ENCODE measurements around the gene RFX1. TPM values are rescaled to one million over a fixed set of nuclear protein-coding genes. Genes with fewer than 3 reads are reported as not detected.
A peak's percentile ranks its signal among the peaks of the same experiment; 100 is the strongest.

Gene RFX1
- total RNA-seq, 1 donor from 2014 or later = 3.3 TPM

GRCh38 chr19:14002571-14003250 lies 3.4 kb downstream of the RFX1 start:
- peaks cover 16 to 23% of the 10 kb centered on the region in 2 donors for H3K4me1 ChIP-seq
- H3K27ac ChIP-seq = peak overlapping the region; percentile 100
- no peak for DNase-seq (ENCODE audit: low spot score in 2 of 2)
- no peak overlapping the region for H3K4me3 ChIP-seq
- TF ChIP-seq CTCF (IDR thresholded peaks at IDR 0.05) = no peak
- H3K36me3 ChIP-seq = no peaks in the 10 kb centered on the region
- intact Hi-C loops (cut with DNase I) = loop anchor here (10.0 kb wide), 3 partner anchors 848 to 1208 kb away; partner anchors contain the start of genes CALR, FARSA, IER2 and JUNB
- H3K9me3 ChIP-seq = no peaks in the 10 kb centered on the region
- no peaks in the 10 kb centered on the region for H3K27me3 ChIP-seq

DNA sequence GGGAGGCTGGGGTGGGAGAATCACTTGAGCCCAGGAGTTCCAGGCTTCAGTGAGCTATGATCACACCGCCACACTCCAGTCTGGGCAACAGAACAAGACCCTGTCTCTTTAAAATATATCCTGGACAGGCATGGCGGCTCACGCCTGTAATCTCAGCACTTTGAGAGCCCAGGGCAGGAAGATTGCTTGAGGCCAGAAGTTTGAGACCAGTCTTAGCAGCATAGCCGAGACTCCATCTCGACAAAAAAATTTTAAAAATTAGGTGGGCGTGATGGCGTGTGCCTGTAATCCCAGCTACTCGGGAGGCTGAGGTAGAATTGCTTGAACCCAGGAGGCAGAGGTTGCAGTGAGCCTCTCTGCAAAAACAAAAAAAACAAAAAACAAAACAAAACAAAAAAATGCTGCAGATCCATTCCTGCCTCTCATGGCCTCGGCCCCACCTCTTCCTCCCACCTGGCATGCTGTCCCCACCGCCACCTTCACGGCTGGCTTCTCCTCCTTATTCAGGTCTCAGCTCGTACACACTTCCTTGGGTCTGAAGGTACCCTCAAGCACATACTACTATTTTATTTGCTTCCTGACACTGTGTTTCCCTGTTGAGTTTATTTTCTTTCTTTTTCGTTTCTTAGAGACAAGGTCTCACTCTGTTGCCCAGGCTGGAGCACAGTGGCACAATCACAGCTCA lies 5.3 kb downstream of the RFX1 start:
- intact Hi-C loops (cut with DNase I) = loop anchor here (10.0 kb wide), 3 partner anchors 846 to 1206 kb away; partner anchors contain the start of genes CALR, FARSA, IER2 and JUNB
- H3K9me3 ChIP-seq = no peaks in the 10 kb centered on the region
- H3K4me1 ChIP-seq = peaks cover 16 to 23% of the 10 kb centered on the region in 2 donors
- DNase-seq (ENCODE audit: low spot score in 2 of 2) = no peak
- peaks cover 0 to 3% of the 10 kb centered on the region in 2 donors for H3K36me3 ChIP-seq
- no peak overlapping the region for H3K27ac ChIP-seq
- H3K27me3 ChIP-seq = no peaks in the 10 kb centered on the region
- no peak overlapping the region for H3K4me3 ChIP-seq
- TF ChIP-seq CTCF (IDR thresholded peaks at IDR 0.05) = no peak

GRCh38 chr19:13999085-13999484 lies 7.0 kb downstream of the RFX1 start:
- no peak for TF ChIP-seq CTCF (IDR thresholded peaks at IDR 0.05)
- no peak for DNase-seq (ENCODE audit: low spot score in 2 of 2)
- H3K4me3 ChIP-seq = no peak overlapping the region
- peaks cover 0 to 3% of the 10 kb centered on the region in 2 donors for H3K36me3 ChIP-seq
- H3K4me1 ChIP-seq = peaks cover 7 to 14% of the 10 kb centered on the region in 2 donors
- H3K27me3 ChIP-seq = no peaks in the 10 kb centered on the region
- intact Hi-C loops (cut with DNase I) = no loop called here
- no peak overlapping the region for H3K27ac ChIP-seq
- no peaks in the 10 kb centered on the region for H3K9me3 ChIP-seq

GRCh38 chr19:13998426-13998825 lies 7.7 kb downstream of the RFX1 start:
- Histone ChIP-seq H3K27me3 (no peaks in the 10 kb centered on the region), H3K9me3 (no peaks in the 10 kb centered on the region), H3K4me3 (no peak overlapping the region), H3K4me1 (peaks cover under 1 to 8% of the 10 kb centered on the region in 2 donors), H3K27ac (no peak overlapping the region), H3K36me3 (peaks cover 0 to 3% of the 10 kb centered on the region in 2 donors)
- no peak for TF ChIP-seq CTCF (IDR thresholded peaks at IDR 0.05)
- intact Hi-C loops (cut with DNase I) = no loop called here
- no peak for DNase-seq (ENCODE audit: low spot score in 2 of 2)

GRCh38 chr19:13997631-13997962 lies 8.5 kb downstream of the RFX1 start:
- H3K36me3 ChIP-seq = peaks cover 0 to 8% of the 10 kb centered on the region in 2 donors
- DNase-seq (ENCODE audit: low spot score in 2 of 2) = no peak
- no peaks in the 10 kb centered on the region for H3K27me3 ChIP-seq
- intact Hi-C loops (cut with DNase I) = no loop called here
- TF ChIP-seq CTCF (IDR thresholded peaks at IDR 0.05) = no peak
- H3K9me3 ChIP-seq = no peaks in the 10 kb centered on the region
- H3K27ac ChIP-seq = no peak overlapping the region
- H3K4me1 ChIP-seq = no peaks in the 10 kb centered on the region
- H3K4me3 ChIP-seq = no peak overlapping the region
